ENCODE results near the gene HDGFL1.

Gene HDGFL1

GRCh38 chr6:22590423-22590822, 21.1 kb downstream of the HDGFL1 start:
- no peak for DNase-seq (ENCODE audit: low spot score)

- no peak for DNase-seq (ENCODE audit: low spot score)
Observed at GRCh38 chr6:22593895-22594294, 24.5 kb downstream of the HDGFL1 start.

GRCh38 chr6:22596011-22596410, 26.6 kb downstream of the HDGFL1 start:
- DNase-seq (ENCODE audit: low spot score): no peak

- no peak for DNase-seq (ENCODE audit: low spot score)
Observed at GRCh38 chr6:22598339-22598738, 29.0 kb downstream of the HDGFL1 start.

- DNase-seq (ENCODE audit: low spot score): no peak
Observed at GRCh38 chr6:22600059-22600458, 30.7 kb downstream of the HDGFL1 start.

DNA sequence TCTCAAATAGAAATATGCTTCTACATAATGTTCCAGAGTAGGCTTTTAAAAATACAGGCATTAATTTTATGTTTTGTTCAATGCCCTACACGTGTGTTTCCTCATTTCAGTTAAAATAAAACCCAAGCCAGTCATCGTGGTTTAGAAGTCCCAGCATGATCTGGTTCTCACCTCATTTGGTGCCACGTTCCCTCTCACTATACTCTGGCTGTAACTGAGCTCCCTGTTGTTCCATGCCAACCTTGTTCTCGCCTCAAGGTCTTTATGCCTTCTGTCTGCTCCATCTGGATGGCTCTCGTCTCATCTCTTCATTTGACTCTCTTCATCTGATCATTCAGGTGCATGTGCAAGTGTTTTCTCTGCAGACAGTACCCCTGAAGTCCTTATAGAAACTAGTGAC, 32.6 kb downstream of the HDGFL1 start:
- peak; percentile 34 for DNase-seq (ENCODE audit: low spot score)

GRCh38 chr6:22605736-22606135, 36.4 kb downstream of the HDGFL1 start:
- DNase-seq (ENCODE audit: low spot score): no peak

GRCh38 chr6:22610127-22610526, 40.8 kb downstream of the HDGFL1 start:
- DNase-seq (ENCODE audit: low spot score): no peak

- no peak for DNase-seq (ENCODE audit: low spot score)
Observed at GRCh38 chr6:22612236-22612635, 42.9 kb downstream of the HDGFL1 start.

GRCh38 chr6:22613051-22613450, 43.7 kb downstream of the HDGFL1 start:
- no peak for DNase-seq (ENCODE audit: low spot score)

DNA sequence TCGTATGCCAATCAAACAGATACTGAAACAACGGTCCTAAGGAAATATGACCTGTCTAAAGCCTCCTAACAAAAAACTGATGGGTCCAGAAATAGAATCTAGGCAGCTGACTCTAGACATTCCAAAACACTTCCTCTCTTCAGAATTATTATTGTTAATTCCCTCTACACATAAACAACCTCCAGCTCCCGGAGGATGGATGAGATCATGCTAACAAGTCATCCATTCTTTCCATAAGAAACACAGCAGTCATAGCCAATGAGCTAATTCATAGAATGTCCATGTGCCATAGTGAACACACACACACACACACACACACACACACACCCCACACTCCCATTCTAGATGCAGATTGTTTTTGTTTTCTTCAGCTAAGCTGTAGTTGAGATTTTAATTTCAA, 44.3 kb downstream of the HDGFL1 start:
- no peak for DNase-seq (ENCODE audit: low spot score)

DNA sequence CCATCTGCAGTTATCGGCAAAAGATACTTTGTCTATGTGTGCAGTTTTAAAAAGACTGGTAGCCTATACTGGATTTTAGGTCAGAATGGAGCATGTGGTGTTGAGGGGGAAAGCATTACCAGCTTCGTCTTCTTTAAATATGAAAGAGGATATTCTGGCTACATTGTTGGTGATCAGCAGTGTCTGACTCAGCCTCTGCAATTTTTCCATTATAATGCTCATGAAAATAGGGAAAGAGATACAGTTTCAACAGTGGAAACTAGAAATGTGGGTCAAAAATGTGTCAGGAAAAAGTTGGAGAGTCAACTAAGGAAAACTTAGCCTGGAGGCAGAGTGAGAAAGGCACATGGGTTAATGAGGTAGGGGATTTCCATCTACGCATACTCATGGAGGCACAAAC, 45.2 kb downstream of the HDGFL1 start:
- no peak for DNase-seq (ENCODE audit: low spot score)

DNA sequence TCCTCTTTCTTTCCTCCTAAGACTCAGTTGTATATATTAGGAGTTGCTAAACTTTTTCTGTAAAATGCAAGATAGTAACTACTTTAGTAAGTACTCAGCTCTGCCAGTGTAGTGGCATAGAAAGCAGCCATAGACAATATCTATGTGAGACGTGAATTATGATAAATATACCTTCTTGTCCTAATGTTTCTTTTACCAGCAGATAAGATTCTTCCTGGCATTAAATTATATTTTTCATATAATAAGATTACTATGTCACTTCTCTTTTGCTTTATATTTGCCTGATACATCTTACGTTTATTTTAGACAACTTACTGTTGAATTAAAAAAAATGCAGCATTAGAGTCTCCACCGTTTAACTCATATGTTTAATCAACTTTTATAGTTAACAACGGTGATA, 51.7 kb downstream of the HDGFL1 start:
- no peak for DNase-seq (ENCODE audit: low spot score)

Data from pons (tissue), 1 donor.